Measurements from ENCODE around the gene COTL1. TPM values are rescaled to one million over a fixed set of nuclear protein-coding genes. Genes with fewer than 3 reads are reported as not detected.
"Not testable (repeated sequence)": the region's sequence is repeated elsewhere in the genome, so short reads cannot be mapped to it uniquely, and the experiment has no call there.

The COTL1 gene
- total RNA-seq, 2 donors from 2014 or later = 79.1 to 138 TPM

DNA sequence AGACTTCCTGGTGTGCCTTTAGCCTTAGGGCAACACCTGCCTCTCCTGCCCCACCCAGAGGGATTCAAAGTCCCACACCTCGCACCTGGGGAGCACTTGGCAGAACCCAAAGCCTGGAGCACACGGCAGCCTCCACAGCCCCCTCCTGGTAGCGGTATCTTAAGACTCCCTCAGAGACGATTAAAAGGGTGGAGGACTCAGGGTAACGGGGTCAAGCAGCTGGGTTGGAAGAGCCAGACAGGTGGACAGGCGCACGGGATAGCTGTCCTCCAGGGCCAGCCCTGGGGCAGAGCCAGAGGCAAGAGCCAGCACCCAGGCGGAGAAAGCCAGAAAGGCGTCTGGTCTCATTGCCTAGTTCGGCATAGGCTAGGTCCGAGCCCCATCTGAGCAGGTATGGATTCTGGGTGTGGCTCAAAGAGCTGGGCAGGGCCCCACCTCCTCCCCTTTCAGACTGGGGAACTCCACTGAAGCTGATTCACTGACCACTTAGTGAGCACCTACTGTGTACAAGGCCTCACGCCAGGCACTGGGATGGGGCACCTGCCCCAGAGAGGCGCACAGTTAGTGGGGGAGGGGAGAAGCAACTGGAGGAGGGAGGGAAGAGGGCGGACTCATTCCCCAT is 58.5 kb downstream of the COTL1 start:
- Histone ChIP-seq H3K4me1 (peaks cover 3% of the 10 kb centered on the region), H3K9me3 (no peaks in the 10 kb centered on the region), H3K9ac (ENCODE audit: low read depth in 2 of 2, low read length in 2 of 2) (peak overlapping the region; percentile 35 to 38), H3K27ac (peak overlapping the region; percentile 13), H3K27me3 (no peaks in the 10 kb centered on the region), H3K4me3 (no peak overlapping the region), H3K36me3 (no peaks in the 10 kb centered on the region)
- TF ChIP-seq CTCF (IDR thresholded peaks at IDR 0.05) = no peak
- intact Hi-C loops (cut with DNase I) = no loop called here
- peak; percentile 84 for DNase-seq

DNA sequence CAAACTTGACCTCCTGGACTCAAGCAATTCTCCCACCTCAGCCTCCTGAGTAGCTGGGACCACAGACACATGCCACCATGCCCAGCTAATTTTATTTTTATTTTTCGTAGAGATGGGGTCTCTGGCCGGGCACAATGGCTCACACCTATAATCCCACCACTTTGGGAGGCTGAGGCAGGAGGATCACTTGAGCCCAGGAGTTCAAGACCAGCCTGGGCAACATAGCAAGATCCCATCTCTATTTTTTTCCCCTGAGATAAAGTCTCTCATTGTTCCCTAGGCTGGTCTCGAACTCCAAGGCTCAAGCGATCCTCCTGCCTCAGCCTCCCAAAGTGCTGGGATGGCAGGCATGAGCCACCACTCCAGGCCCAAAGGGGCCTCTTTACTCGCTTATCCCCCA is 59.0 kb downstream of the COTL1 start:
- H3K9me3 ChIP-seq; H3K27me3 ChIP-seq; H3K9ac ChIP-seq (ENCODE audit: low read depth in 2 of 2, low read length in 2 of 2); DNase-seq; H3K4me3 ChIP-seq; H3K4me1 ChIP-seq; intact Hi-C loops (cut with DNase I); H3K36me3 ChIP-seq: not testable (repeated sequence)
- H3K27ac ChIP-seq = peak overlapping the region; percentile 13

GRCh38 chr16:84557504-84557903 is 60.4 kb downstream of the COTL1 start:
- no peak for TF ChIP-seq CTCF (IDR thresholded peaks at IDR 0.05)
- Histone ChIP-seq H3K27ac (no peak overlapping the region), H3K4me1 (peaks cover 3% of the 10 kb centered on the region), H3K4me3 (no peak overlapping the region), H3K9ac (ENCODE audit: low read depth in 2 of 2, low read length in 2 of 2) (no peak overlapping the region), H3K36me3 (no peaks in the 10 kb centered on the region), H3K27me3 (no peaks in the 10 kb centered on the region), H3K9me3 (no peaks in the 10 kb centered on the region)
- DNase-seq = no peak
- intact Hi-C loops (cut with DNase I) = no loop called here

- Histone ChIP-seq H3K36me3 (no peaks in the 10 kb centered on the region), H3K9me3 (no peaks in the 10 kb centered on the region), H3K27ac (no peak overlapping the region), H3K4me3 (no peak overlapping the region), H3K27me3 (no peaks in the 10 kb centered on the region), H3K9ac (ENCODE audit: low read depth in 2 of 2, low read length in 2 of 2) (no peak overlapping the region), H3K4me1 (peaks cover 3% of the 10 kb centered on the region)
- intact Hi-C loops (cut with DNase I) = no loop called here
- TF ChIP-seq CTCF (IDR thresholded peaks at IDR 0.05) = no peak
- no peak for DNase-seq
Observed at GRCh38 chr16:84557059-84557458, 60.8 kb downstream of the COTL1 start.

DNA sequence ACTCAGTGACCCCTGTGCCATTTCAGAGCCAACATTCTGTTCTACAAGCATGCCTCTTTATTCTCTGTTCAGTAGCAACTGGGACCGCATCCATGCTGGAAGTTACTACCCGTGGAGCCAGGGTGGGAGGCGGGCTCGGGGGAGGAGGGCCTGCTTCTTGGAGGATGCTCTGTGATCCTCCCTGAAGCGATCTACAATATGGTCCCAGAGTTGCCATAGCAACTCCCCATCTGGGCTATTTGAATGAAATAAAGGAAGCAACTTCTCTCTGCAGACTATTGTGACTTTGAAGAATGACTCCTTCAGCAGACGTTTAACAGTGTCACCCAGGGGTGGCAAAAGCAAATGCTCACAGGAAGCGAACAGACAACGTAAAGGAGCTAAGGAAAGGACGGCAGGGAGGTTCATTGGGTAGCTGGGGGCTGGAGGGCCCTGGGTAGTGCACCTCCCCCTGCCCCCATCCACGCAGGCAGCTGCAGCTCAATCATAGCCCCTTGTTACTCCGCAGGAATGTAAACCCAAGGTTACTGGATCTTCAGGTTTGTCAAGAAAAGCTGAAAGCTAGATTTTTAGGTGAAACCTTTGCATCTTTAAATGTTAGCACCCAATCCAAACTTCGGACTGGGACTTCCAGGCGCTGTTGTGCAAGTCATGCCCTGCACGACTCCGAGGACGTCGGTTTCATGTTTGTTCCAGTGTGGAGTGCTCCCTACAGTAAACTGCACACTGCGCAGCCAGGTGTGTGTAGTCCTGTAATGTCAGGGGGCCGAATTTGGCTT is 62.3 kb downstream of the COTL1 start:
- Histone ChIP-seq H3K36me3 (no peaks in the 10 kb centered on the region), H3K4me1 (peaks cover 3% of the 10 kb centered on the region), H3K9ac (ENCODE audit: low read depth in 2 of 2, low read length in 2 of 2) (no peak overlapping the region), H3K9me3 (no peaks in the 10 kb centered on the region), H3K4me3 (no peak overlapping the region), H3K27ac (no peak overlapping the region), H3K27me3 (no peaks in the 10 kb centered on the region)
- intact Hi-C loops (cut with DNase I) = no loop called here
- DNase-seq = no peak
- no peak for TF ChIP-seq CTCF (IDR thresholded peaks at IDR 0.05)
